Jurkat, Clone E6-1 (cell line): Measurements from ENCODE around the gene C14orf39.
"Not testable (repeated sequence)": the region's sequence is repeated elsewhere in the genome, so short reads cannot be mapped to it uniquely, and the experiment has no call there.

Source experiments
- DNase-seq: peaks from one replicate; pipeline ENCODE4 v3.0.0-alpha.2; 2011; ENCODE audit warnings: low read depth, low spot score
- H3K4me3 ChIP-seq: 2 replicates; pipeline ENCODE4 v1.5.1; 2011; ENCODE audit warnings: mild to moderate bottlenecking, low read length, control low read depth, moderate library complexity

Gene C14orf39

GRCh38 chr14:60505448-60505847 is 19.6 kb upstream of the C14orf39 start:
- H3K4me3 ChIP-seq = peak overlapping the region; percentile 74
- DNase-seq = no peak

DNA sequence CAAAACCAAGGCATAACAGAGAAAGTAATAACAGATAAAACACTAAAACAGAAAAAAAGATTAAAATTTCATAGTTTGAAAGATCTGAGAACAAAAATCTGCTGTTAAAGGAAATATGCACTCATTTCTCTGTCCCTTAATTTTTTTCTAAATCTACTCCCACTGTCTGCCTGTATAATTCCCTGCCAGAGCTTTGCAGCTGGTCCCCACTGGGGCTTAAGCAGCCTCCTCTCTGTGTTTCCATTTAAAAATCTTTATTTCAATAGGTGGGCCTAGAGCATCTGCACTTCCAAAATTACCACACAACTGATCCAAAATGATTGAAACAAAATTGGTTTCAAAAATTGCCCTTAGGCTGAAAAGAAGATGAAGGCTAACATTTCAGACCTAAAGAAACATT is 16.7 kb upstream of the C14orf39 start:
- DNase-seq = no peak

GRCh38 chr14:60495946-60496345 is 10.1 kb upstream of the C14orf39 start:
- H3K4me3 ChIP-seq = no peak overlapping the region
- DNase-seq = no peak

More for the DNA sequence above, 16.7 kb upstream of the C14orf39 start:
- no peak overlapping the region for H3K4me3 ChIP-seq

- H3K4me3 ChIP-seq = no peak overlapping the region
- DNase-seq = no peak
Measured at GRCh38 chr14:60490270-60490669, 4.4 kb upstream of the C14orf39 start.

DNA sequence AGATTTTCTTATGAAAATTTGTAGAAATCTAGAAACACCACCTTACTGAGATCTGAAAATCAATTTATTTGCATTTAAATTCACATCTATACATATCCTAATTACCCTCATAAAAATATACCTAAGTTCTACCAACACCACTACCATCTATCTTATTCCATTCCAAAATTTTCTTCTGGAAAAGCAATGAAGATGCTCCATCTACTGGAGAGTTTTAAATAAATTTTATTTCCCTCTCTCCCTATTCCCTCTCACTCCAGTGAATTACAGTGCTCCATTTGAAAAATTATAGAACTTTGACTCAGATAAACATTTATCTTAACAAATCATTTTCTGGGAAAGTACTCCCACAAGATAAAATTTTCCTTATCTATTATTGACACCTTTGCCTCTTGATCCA is 2.3 kb upstream of the C14orf39 start:
- DNase-seq = no peak
- H3K4me3 ChIP-seq = no peak overlapping the region

DNA sequence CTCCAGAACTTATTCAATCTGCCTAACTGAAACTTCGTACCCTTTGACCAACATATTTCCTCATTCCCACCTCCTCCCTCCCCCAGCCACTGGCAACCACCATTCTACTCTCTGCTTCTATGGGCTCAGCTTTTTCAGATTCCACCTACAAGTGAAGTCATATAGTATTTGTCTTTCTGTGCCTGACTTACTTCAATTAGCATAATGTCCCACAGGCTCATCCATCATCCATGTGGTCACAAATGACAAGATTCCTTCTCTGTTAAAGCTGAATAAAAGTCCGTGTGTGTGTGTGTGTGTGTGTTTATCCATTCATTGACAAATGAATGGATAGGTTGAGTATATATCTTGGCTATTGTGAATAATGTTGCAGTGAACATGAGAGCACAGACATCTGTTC is 1.3 kb upstream of the C14orf39 start:
- H3K4me3 ChIP-seq = no peak overlapping the region
- DNase-seq = no peak

- peak overlapping the region; percentile 67 for H3K4me3 ChIP-seq
- no peak for DNase-seq
Measured at GRCh38 chr14:60485057-60485597, 736 bp downstream of the C14orf39 start.

- H3K4me3 ChIP-seq = no peak overlapping the region
- DNase-seq = no peak
Measured at GRCh38 chr14:60482743-60483142, 3.1 kb downstream of the C14orf39 start.

DNA sequence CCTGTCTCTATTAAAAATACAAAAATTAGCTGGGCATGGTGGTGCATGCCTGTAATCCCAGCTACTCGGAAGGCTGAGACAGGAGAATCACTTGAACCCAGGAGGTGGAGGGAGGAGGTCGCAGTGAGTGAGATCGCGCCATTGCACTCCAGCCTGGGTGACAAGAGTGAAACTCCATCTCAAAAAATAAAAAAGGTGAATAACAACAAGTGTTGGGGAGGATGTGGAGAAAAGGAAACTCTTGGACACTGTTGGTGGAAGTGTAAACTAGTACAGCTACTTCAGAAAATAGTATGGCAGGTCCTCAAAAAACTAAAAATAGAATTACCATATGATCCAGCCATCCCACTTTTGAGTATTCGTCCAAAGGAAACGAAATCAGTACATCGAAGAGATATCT is 5.6 kb downstream of the C14orf39 start:
- H3K4me3 ChIP-seq, DNase-seq: not testable (repeated sequence)

DNA sequence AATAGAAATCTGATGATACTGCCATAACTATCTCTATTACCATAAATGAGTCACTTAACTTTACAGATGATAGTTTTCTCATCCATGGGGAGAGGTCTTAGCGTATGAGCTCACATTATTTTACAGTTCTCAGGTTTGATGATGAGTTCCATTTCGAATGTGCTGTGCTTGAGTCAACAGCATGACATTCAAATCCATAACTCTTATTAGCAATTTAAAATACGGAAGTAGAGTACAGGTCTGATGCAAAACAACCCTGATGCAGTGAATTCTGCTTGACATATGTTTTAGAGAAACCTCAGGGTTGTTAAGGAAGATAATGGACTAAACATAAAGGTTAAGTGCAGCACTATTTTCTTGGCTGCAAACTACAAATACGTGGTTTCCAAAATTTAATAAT is 30.0 kb downstream of the C14orf39 start:
- DNase-seq = no peak
- H3K4me3 ChIP-seq = no peak overlapping the region

DNA sequence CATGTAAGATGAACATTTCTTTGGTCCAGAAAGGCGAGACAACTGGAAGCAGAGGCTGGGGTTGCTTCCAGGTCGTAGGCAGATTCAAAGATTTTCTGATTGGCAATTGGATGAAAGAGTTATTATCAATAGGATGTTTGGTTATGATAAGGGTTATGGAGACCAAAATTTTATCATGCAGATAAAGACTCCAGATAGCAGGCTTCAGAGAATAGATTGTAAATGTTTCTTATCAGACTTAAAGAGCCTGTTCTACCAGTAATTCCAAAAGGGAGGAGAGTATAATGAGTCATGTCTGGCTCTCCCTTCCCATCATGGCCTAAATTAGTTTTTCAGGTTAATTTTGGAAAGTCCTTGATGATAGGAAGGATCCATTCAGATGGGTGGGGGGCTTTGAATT is 55.6 kb downstream of the C14orf39 start:
- no peak for DNase-seq
- no peak overlapping the region for H3K4me3 ChIP-seq

DNA sequence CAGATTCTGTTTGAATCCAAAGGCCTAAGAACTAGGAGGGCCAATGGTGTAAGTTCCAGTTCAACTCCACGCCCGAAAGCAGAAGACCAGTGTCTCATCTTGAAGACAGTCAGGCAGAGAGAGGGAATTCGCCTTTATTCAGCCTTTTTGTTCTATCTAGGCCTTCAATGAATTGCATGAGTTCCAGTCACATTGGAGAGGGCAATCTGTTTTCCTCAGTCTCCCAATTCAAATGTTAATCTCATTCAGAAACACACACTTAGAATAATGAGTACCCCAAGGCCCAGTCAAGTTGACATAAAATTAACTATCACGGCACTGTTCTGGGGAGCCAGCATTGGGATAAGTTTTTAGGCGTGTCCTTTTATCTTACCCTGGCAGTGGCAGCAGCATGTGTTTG is 65.8 kb downstream of the C14orf39 start:
- H3K4me3 ChIP-seq = no peak overlapping the region
- no peak for DNase-seq

- DNase-seq, H3K4me3 ChIP-seq: not testable (repeated sequence)
Measured at GRCh38 chr14:60397550-60397949, 88.3 kb downstream of the C14orf39 start.

- no peak for DNase-seq
- no peak overlapping the region for H3K4me3 ChIP-seq
Measured at GRCh38 chr14:60396718-60397343, 89.0 kb downstream of the C14orf39 start.
